ENCODE measurements around the gene UVRAG.
"Not testable (repeated sequence)": the region's sequence is repeated elsewhere in the genome, so short reads cannot be mapped to it uniquely, and the experiment has no call there.

Gene UVRAG

GRCh38 chr11:76026862-76027261, 211.9 kb downstream of the UVRAG start:
- DNase-seq (ENCODE audit: low spot score): no peak

GRCh38 chr11:76030286-76030685, 215.3 kb downstream of the UVRAG start:
- no peak for DNase-seq (ENCODE audit: low spot score)

- DNase-seq (ENCODE audit: low spot score): no peak
Observed at GRCh38 chr11:76030968-76031590, 216.1 kb downstream of the UVRAG start.

GRCh38 chr11:76033699-76034098, 218.7 kb downstream of the UVRAG start:
- no peak for DNase-seq (ENCODE audit: low spot score)

- DNase-seq (ENCODE audit: low spot score): no peak
Observed at GRCh38 chr11:76035020-76035419, 220.0 kb downstream of the UVRAG start.

GRCh38 chr11:76038608-76039007, 223.6 kb downstream of the UVRAG start:
- DNase-seq (ENCODE audit: low spot score): no peak

GRCh38 chr11:76041208-76041607, 226.2 kb downstream of the UVRAG start:
- DNase-seq (ENCODE audit: low spot score): no peak

GRCh38 chr11:76044750-76045320, 229.8 kb downstream of the UVRAG start:
- no peak for DNase-seq (ENCODE audit: low spot score)

GRCh38 chr11:76047231-76047630, 232.2 kb downstream of the UVRAG start:
- no peak for DNase-seq (ENCODE audit: low spot score)

GRCh38 chr11:76047766-76048165, 232.8 kb downstream of the UVRAG start:
- no peak for DNase-seq (ENCODE audit: low spot score)

- DNase-seq (ENCODE audit: low spot score): no peak
Observed at GRCh38 chr11:76048763-76049162, 233.8 kb downstream of the UVRAG start.

- DNase-seq (ENCODE audit: low spot score): no peak
Observed at GRCh38 chr11:76049511-76049910, 234.5 kb downstream of the UVRAG start.

- DNase-seq (ENCODE audit: low spot score): no peak
Observed at GRCh38 chr11:76051937-76052336, 236.9 kb downstream of the UVRAG start.

- DNase-seq (ENCODE audit: low spot score): no peak
Observed at GRCh38 chr11:76054330-76054729, 239.3 kb downstream of the UVRAG start.

- DNase-seq (ENCODE audit: low spot score): no peak
Observed at GRCh38 chr11:76056876-76057275, 241.9 kb downstream of the UVRAG start.

GRCh38 chr11:76060475-76061036, 245.5 kb downstream of the UVRAG start:
- DNase-seq (ENCODE audit: low spot score): not testable (repeated sequence)

- DNase-seq (ENCODE audit: low spot score): no peak
Observed at GRCh38 chr11:76062733-76063132, 247.7 kb downstream of the UVRAG start.

GRCh38 chr11:76064192-76064591, 249.2 kb downstream of the UVRAG start:
- DNase-seq (ENCODE audit: low spot score): no peak

- no peak for DNase-seq (ENCODE audit: low spot score)
Observed at GRCh38 chr11:76067099-76067498, 252.1 kb downstream of the UVRAG start.

GRCh38 chr11:76069001-76069400, 254.0 kb downstream of the UVRAG start:
- DNase-seq (ENCODE audit: low spot score): no peak

- no peak for DNase-seq (ENCODE audit: low spot score)
Observed at GRCh38 chr11:76071090-76071489, 256.1 kb downstream of the UVRAG start.

- no peak for DNase-seq (ENCODE audit: low spot score)
Observed at GRCh38 chr11:76073724-76074123, 258.7 kb downstream of the UVRAG start.

GRCh38 chr11:76074148-76075095, 259.4 kb downstream of the UVRAG start:
- no peak for DNase-seq (ENCODE audit: low spot score)
